LNCAP (cell line): Measurements from ENCODE around the gene FGFR2.

Experiments
- TF ChIP-seq, protein P1 (sequence below): fragments of 450-650 bp; IDR thresholded peaks from 2 replicates; pipeline ENCODE4 v1.5.1; 2017; ENCODE audit warnings: mild to moderate bottlenecking

The FGFR2 gene

DNA sequence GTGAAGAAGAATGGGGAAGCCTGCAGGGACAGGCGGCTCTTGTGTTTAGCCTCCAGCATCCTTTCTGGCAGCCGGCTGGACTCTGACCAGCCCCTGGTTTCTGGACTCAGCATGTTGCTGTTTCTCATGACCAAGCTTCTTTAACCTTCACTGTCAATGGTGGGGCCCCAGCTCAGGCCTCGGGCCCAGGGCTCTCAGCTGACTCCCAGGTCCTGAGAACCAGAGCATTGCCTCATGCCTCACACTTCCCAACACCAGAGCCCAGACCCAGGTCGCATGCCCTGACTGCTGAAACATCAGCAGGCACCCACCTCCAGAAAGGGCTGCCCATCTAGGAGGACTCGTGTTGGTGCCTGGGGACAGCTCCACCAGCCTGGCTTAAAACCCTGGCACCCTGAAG is 34.8 kb upstream of the FGFR2 start:
- TF ChIP-seq, protein P1, sequence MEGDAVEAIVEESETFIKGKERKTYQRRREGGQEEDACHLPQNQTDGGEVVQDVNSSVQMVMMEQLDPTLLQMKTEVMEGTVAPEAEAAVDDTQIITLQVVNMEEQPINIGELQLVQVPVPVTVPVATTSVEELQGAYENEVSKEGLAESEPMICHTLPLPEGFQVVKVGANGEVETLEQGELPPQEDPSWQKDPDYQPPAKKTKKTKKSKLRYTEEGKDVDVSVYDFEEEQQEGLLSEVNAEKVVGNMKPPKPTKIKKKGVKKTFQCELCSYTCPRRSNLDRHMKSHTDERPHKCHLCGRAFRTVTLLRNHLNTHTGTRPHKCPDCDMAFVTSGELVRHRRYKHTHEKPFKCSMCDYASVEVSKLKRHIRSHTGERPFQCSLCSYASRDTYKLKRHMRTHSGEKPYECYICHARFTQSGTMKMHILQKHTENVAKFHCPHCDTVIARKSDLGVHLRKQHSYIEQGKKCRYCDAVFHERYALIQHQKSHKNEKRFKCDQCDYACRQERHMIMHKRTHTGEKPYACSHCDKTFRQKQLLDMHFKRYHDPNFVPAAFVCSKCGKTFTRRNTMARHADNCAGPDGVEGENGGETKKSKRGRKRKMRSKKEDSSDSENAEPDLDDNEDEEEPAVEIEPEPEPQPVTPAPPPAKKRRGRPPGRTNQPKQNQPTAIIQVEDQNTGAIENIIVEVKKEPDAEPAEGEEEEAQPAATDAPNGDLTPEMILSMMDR = no peak

DNA sequence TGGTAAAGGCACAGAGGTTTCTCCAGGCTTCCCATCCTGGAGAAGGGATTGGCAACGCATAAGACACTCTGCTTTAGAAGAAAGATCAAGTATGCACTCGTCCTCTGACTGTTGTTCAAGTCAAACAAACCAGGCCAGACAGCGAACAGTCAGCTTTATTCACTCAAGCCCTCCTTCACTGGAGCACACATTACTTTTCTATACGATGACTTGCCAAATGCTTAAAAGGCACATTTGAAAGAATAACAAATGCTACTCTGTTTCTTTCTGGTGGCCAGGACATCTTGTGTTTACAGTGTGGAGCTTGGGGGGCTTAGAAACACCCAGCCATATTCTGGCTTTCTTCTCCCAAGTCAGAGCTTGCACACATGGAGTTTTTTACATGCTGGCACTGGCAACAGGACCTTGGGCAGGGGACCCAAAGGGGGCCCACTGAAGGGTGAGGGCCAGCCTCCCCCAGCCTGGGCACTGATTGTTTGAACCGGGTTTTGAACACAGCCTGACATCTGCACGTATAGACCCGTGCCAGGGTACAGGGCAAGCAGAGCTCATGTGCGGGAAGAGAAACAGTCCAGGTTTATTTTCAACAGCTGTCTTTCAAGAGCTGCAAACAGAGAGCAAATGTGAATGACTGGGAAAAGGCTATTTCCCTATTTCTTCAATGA is 33.3 kb upstream of the FGFR2 start:
- TF ChIP-seq, protein P1 = no peak

DNA sequence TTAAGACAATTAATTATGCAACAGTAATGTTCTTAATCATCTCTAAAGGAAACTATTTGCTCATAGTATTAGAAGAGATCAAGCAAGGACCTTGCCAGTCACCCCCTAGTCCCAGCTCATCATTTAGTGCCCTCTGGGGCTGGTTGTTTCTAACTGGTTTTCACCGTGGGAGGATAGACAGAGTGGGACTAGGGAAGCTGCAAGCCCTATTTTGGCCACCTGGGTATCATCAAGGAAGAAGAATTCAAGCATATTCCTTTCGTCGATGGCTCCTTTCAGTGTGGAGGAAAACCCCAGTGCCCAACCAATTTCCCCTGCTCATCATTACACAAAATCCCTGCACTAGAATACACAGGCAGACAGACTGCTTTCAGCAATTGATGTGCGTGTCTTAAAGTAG is 30.6 kb upstream of the FGFR2 start:
- TF ChIP-seq, protein P1 = no peak

DNA sequence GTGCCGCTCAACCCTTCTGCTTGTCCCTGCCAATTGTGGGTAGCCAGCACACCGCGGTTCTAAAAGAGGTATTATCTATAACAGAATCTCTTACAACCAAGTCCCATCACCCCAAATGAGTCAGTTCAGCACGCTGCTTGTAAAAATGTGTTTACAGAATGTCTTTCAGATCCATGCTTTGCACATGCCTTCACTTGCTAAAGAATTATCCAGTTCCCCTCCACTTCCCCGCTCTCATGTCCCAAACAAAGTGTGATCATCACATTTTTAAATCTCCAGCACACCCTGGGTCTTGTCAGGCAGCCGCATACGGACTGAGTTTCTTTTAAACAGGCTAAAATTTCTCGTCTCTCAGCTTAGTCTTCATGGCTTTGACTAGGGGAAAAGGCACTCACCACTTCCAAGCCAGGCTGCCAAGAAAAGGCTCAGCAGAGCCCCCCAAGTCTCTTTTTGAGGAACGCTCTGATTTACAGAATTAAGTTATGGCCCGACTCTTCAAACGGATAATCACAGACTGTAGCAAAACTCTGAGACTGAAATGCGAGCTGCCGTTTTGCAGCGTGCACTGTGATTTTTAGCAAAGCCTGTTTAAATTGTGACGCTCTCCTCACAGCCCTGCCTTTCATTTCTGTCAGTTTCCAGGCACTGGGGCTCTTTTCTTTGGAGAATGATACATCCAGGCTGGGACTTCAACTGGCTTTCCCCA is 29.8 kb upstream of the FGFR2 start:
- TF ChIP-seq, protein P1 = no peak

DNA sequence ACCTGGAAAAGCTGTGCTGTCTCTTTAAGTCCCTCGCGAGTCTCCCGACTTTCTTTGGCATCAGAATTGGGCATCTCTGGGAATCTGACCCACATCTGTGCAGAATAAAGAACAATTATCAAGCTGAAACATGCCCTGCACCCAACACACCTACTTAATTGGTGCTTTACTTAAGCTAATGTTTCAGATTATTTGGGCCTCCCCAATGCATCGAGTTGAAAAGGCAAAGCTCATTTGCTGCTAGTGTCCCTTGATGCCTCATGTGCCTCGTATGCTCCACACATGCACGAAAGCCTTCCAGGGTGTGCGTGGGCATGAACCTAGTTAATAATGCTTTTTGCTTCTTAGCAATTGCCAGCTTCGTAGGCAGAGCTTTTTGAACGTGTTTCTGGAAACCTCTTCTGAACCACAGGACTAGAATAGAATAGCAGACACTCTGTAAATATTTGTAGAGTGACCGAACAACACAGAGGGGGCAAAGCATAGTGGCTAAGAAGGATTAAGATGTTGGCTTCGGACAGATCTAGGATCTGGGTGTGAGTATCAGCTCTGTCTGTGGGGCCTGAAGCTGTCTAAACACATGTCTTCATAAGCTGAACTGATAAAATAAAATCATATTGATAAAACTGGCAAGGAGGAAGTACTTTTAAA is 26.7 kb upstream of the FGFR2 start:
- TF ChIP-seq, protein P1 = no peak

DNA sequence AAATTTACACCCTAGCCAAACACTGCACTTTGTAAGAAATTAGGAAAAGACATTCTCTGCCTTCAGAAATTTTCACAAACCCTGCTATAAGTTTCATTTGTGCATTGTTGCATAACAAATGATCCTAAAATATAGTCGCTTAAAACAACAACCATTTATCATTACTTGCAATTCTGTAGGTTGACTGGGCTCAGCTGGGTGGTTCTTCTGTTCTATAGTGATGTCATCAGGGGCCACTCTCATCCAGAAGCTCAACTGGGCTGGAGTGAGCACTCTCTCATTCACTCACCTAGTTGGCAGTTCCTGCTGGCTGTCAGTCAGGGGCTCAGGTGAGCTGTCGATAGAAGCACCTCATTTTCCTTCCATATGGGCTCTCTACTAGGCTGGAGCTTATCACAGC is 20.7 kb upstream of the FGFR2 start:
- TF ChIP-seq, protein P1 = no peak

DNA sequence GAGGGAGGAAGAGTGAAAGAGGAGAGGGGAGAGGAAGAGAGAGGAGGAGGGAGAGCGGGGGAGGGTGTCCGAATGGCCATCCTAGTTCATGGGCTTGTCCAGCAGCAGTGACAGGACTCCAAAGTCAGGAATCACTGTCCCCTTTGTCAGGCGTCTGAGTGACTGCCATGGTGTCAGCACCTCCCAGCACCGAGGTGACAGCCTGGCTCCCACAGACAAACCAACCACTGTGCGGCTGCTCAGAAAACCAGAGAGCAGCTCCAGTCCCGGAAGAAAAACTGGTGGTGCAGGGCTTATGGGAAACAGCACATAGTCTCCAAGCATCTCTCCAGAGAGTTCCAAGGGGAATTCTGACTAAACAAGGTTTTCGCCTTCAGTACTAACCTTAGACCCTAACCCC is 18.9 kb upstream of the FGFR2 start:
- TF ChIP-seq, protein P1 = no peak
